TTC549 (cell line): Measurements from ENCODE around the gene HPGDS.
"Not testable (repeated sequence)": the region's sequence is repeated elsewhere in the genome, so short reads cannot be mapped to it uniquely, and the experiment has no call there.

Source experiments
- FAIRE-seq: peaks from 2 replicates; lab custom pipeline; 2012; peaks lifted over from hg19 to GRCh38; lab: Jason Lieb, UNC

The HPGDS gene

GRCh38 chr4:94342694-94343093 lies at the start of gene HPGDS:
HPGDS (minus strand) TSS chr4:94342836; CDS start chr4:94334629, 8,207 bp downstream.
- no peak for FAIRE-seq

DNA sequence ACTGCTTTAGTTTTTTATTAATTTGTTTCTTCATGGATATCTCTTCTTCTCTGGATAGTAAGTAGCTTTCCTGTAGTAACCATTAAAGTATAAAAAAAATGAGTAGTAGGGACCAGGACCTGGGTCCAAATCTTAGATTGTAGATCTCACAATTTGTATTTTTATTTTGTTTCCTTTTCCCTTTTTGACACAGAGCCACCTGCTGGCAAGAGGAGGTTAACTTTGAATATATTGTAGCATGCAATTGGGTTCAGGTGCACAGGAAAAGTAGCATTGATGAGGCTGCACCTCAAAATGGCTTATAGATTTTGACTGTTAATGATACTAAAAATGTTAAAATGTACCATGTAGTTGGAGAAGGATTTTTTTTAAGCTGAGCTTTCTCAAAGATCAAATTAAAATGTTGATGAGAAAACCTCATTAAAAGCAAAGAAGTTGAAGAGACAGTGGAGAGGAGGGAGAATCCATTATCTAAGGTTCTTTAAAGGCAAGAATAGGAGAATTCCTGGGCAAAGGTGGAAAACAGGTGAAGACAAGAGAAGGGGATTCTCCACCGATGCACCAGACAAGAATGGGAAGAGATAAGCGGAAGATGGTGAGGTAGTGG lies 48.3 kb upstream of the HPGDS start:
- FAIRE-seq: no peak

GRCh38 chr4:94389595-94390267 lies 47.1 kb upstream of the HPGDS start:
- FAIRE-seq: no peak

- FAIRE-seq: not testable (repeated sequence)
Observed at GRCh38 chr4:94387965-94388364, 45.3 kb upstream of the HPGDS start.

GRCh38 chr4:94385452-94385851 lies 42.8 kb upstream of the HPGDS start:
- not testable (repeated sequence) for FAIRE-seq

- FAIRE-seq: not testable (repeated sequence)
Observed at GRCh38 chr4:94382891-94383290, 40.3 kb upstream of the HPGDS start.

DNA sequence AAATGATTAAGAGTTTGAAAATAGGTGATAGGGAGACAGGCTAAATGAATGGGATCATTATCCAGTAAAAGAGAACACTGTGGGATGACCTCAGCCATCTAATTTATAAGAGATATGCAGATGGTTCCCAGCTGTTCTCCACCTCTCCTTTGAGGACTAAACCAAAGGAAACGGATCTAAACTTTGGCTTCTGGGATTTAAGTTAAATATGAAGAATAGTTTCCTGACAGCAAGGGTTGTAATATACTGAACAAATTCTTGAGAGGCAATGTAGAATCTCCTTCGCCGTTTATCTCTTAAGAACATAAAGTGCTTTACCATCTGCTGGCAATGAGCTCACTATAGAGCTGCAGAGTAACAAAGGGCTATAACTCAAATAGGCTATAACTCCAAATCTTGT lies 35.4 kb upstream of the HPGDS start:
- no peak for FAIRE-seq

GRCh38 chr4:94377294-94377693 lies 34.7 kb upstream of the HPGDS start:
- no peak for FAIRE-seq

DNA sequence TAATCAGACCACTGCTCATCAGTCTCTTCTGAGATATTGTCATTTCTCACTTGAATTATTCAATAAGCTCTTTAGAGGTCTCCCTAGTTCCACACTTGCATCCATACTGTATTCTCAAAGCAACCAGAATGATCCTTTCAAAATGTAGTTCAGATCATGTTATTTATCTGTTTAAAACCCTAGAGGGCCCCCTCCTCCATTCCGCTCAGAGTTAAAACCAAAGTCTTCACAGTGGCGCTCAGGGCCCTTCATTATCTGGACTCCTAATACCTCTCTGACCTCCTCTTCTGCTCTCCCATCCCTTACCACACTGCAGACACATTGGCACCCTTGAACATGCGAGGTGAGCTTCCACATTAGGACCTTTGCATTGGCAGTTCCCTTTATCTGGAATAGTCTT lies 32.7 kb upstream of the HPGDS start:
- FAIRE-seq: no peak

GRCh38 chr4:94373752-94374151 lies 31.1 kb upstream of the HPGDS start:
- no peak for FAIRE-seq

DNA sequence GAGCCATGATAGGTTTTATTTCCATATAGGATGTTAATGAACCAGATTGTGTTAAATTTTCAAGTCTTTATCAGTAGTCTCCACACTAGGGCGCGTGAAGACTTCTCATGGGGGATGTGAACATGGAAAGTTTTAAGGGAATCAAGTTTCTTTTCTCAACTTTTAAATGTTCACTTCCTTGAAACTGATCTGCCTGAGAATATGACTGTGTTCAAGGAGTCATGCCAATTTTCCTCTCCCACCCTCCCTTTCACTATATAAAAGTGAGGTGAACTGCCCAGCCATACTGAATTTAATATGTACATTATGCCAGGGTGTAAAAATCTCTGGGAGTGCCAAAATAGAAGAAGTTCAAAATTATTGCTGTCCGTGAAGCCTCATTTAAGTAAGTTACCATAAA lies 30.4 kb upstream of the HPGDS start:
- no peak for FAIRE-seq

DNA sequence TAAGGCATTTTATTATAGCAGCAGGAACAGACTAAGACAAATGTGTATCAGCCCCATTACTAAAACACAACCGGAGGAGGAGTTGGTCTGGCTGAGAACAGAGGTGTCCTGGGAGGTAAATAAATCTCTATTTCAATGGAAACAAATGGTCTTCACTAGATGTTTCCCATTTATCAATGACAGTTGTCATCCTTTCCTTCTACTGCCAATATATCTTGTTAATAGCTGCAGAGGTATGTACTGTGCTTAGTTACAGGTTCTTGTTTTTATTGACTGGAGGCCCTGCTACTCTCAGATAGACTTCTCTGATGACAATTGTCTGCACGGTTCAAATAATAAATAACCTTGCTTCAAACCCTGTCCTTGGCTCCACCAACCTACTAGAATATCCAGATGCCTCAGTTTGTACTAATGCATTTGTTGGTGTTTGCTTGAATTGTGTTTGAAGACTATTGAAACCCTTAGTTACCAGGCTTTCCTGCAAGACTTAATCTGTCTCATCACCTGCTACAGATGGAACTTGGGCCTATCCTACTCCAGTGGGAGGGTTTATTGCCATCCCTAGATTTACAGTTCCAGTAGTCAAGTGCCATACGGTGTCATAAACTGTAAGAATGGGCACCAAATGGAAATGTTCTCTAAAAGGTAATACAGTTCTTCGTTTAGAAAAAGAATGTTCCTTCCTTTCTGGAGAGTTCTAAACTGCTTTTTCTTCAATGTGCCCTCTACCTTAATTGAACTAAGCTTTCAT lies 29.8 kb upstream of the HPGDS start:
- FAIRE-seq: no peak

DNA sequence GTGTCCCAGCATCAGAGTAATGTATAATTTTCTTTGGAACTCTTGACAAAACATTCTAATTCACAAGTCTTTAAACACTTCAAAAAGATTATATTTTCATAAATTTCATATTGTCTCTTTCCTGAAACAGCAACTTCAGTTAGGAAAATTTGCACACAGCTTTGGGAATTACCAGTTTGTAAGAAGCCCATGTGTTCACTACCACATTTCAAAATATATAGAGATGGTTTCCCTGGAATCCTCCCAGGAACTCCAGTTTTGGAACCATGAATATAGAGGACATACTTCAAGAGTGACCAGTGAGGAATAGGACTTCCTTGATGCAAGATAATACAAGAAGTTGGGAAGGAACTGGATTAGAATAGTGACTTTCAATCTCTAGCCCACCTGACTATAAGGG lies 28.7 kb upstream of the HPGDS start:
- FAIRE-seq: no peak

GRCh38 chr4:94370533-94371254 lies 28.1 kb upstream of the HPGDS start:
- no peak for FAIRE-seq

DNA sequence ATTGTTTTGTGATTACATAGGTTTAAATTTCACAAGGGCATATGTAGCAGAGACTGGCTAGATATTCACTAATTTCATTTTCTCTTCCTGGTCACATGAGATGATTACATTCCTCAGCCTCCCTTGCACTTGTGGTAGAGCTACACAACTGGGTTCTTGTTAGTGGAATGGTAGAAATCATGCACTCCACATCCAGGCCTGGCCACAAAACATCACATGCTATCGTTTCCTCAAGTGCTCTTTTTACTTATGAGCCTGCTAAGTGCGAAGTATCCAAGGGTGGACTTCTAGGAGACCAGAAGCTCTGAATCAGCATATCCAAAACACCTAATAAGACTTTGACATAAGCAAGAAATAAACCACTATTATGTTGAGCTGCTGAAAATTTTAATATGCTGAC lies 26.4 kb upstream of the HPGDS start:
- no peak for FAIRE-seq

DNA sequence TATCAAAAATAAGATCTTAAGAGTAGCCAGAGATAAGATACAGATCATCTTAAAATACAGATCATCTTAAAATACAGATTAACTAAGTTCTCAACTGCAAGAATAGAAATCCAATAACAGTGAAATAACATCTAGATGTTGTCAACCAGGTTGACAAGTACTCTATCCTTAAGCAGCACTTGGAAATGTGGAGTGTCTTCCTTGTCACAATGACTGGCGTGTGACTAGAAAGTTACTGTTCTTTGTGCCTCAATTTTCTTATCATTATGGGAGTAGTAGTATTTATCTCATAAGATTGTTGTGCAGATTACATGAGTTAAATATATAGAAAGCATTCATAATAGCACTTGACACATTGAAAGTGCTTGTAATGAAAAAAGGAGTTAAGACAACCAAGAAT lies 25.8 kb upstream of the HPGDS start:
- no peak for FAIRE-seq

GRCh38 chr4:94365304-94365703 lies 22.7 kb upstream of the HPGDS start:
- no peak for FAIRE-seq

- no peak for FAIRE-seq
Observed at GRCh38 chr4:94364527-94364926, 21.9 kb upstream of the HPGDS start.

DNA sequence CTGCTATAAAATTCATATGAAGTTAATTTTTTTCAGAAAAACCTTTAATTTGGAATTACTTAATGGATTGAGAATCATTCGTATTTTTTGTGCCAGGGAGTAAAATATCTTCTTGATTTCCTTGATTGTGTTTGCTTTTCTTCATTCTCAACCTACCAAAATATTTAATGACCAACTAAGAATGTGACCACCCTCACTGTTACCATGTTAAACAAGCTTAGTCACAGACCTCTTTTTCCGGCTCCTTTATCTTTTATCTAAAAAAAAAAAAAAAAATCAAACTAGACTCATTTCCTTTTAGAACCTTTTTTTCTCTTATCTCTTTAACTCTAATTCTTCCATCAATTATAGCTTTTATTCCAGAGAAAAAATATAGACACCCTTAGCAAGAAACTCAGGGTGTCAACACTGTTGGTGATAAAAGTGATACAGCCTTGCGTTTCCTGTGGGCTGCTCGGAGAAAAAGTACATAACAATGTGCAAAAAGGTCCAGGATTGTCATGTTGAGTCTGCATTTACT lies 20.6 kb upstream of the HPGDS start:
- FAIRE-seq: no peak

DNA sequence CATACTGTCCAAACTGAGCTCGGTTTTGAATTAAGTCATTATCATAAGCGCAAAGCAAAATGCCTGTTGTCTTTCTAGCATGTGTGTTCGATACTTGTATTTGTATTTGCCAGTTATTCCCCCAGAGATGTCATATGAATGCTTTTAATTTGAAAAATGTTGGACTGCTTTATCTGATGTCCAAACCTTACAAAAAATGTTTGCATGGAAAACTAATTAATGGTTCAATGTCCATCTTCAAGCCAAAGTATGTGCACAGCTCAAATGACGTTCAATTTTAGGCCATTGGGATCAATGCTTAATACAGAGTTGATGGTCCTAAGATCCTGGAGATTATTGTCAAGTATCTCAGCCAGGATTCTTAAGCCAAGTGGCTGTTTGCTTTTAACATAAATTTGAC lies 17.2 kb upstream of the HPGDS start:
- no peak for FAIRE-seq

DNA sequence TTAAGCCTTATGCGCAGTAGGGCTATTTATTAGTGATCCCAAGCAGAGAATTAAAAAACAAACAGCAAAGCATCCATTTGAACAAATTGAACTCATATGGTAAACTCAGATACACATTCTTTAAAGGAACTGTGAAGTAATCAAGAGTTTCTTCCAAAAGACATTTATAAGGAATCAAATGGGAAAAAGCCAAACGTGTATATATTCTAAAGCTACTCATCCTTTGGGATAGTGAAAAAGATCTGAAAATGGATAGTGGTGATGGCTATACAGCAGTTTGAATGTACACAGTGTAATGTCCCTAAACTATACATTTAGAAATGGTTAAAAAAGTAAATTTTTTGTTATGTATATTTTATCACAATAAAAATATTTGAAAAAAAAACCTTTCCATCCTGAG lies 16.6 kb upstream of the HPGDS start:
- FAIRE-seq: no peak

GRCh38 chr4:94358101-94358500 lies 15.5 kb upstream of the HPGDS start:
- no peak for FAIRE-seq

GRCh38 chr4:94357624-94358023 lies 15.0 kb upstream of the HPGDS start:
- no peak for FAIRE-seq
